Measurements from ENCODE around the gene GIT2. TPM values are rescaled to one million over a fixed set of nuclear protein-coding genes. Genes with fewer than 3 reads are reported as not detected.
A peak's percentile ranks its signal among the peaks of the same experiment; 100 is the strongest.

Gene GIT2
- total and polyA plus RNA-seq, 9 donors, result 17.4 to 58.8 (median 43.7) TPM

- DNase-seq, result no peak
- H3K27me3 ChIP-seq, result no peaks in the 10 kb centered on the region
- no peak overlapping the region for H3K4me3 ChIP-seq
- peaks cover 7% of the 10 kb centered on the region for H3K4me1 ChIP-seq (ENCODE audit: insufficient read depth)
- no peaks in the 10 kb centered on the region for H3K9me3 ChIP-seq
- intact Hi-C loops (cut with DNase I), result no loop called here
- no peaks in the 10 kb centered on the region for H3K36me3 ChIP-seq
- WGBS, 3 donors, result 84 to 88% (median 87%) methylated on average over 8 of the region's 8 CpGs
- TF ChIP-seq POLR2A (IDR thresholded peaks at IDR 0.05) (no peak), EP300 (IDR thresholded peaks at IDR 0.05) (no peak), CTCF (IDR thresholded peaks at IDR 0.05) (no peak)
- H3K27ac ChIP-seq, result no peak overlapping the region
Measured at GRCh38 chr12:110002676-110003515, 6.7 kb upstream of the GIT2 start.

GRCh38 chr12:110001596-110001995 lies 5.4 kb upstream of the GIT2 start:
- no peak for TF ChIP-seq POLR2A (IDR thresholded peaks at IDR 0.05)
- TF ChIP-seq CTCF (IDR thresholded peaks at IDR 0.05), result no peak
- TF ChIP-seq EP300 (IDR thresholded peaks at IDR 0.05), result no peak
- WGBS, 3 donors, result 62 to 86% (median 74%) methylated on average over 4 of the region's 4 CpGs
- Histone ChIP-seq H3K27ac (no peak overlapping the region), H3K36me3 (no peaks in the 10 kb centered on the region), H3K4me1 (ENCODE audit: insufficient read depth) (peaks cover 7% of the 10 kb centered on the region), H3K4me3 (no peak overlapping the region), H3K27me3 (no peaks in the 10 kb centered on the region), H3K9me3 (no peaks in the 10 kb centered on the region)
- intact Hi-C loops (cut with DNase I), result no loop called here
- no peak for DNase-seq

- Histone ChIP-seq H3K27ac (no peak overlapping the region), H3K4me1 (ENCODE audit: insufficient read depth) (peaks cover 7% of the 10 kb centered on the region), H3K4me3 (peak overlapping the region; percentile 71), H3K9me3 (no peaks in the 10 kb centered on the region), H3K36me3 (no peaks in the 10 kb centered on the region), H3K27me3 (no peaks in the 10 kb centered on the region)
- 3 to 4% (median 4%) methylated on average over 17 of the region's 17 CpGs for WGBS, 3 donors
- intact Hi-C loops (cut with DNase I), result loop anchor here in 2 of 4 donors (5.0 to 10.0 kb wide), 2 partner anchors 65 to 68 kb away; no protein-coding TSS in a partner anchor
- peak; percentile 25 to 66 (median 35) for DNase-seq
- no peak for TF ChIP-seq EP300 (IDR thresholded peaks at IDR 0.05)
- TF ChIP-seq POLR2A (IDR thresholded peaks at IDR 0.05), result no peak
- no peak for TF ChIP-seq CTCF (IDR thresholded peaks at IDR 0.05)
Measured at GRCh38 chr12:109999983-110000505, 3.9 kb upstream of the GIT2 start.

GRCh38 chr12:109999649-109999971 lies 3.4 kb upstream of the GIT2 start:
- no peak for TF ChIP-seq POLR2A (IDR thresholded peaks at IDR 0.05)
- TF ChIP-seq EP300 (IDR thresholded peaks at IDR 0.05), result no peak
- TF ChIP-seq CTCF (IDR thresholded peaks at IDR 0.05), result no peak
- Histone ChIP-seq H3K4me3 (peak overlapping the region; percentile 71), H3K36me3 (no peaks in the 10 kb centered on the region), H3K27ac (peak overlapping the region in 1 of 2 donors; percentile 74), H3K9me3 (no peaks in the 10 kb centered on the region), H3K27me3 (no peaks in the 10 kb centered on the region), H3K4me1 (ENCODE audit: insufficient read depth) (peaks cover 7% of the 10 kb centered on the region)
- peak in 2 of 5 donors; percentile 21 to 49 for DNase-seq
- WGBS, 3 donors, result 0 to 1% (median 1%) methylated on average over 22 to 27 of the region's 27 CpGs
- intact Hi-C loops (cut with DNase I), result loop anchor here in 2 of 4 donors (5.0 to 10.0 kb wide), 2 partner anchors 65 to 67 kb away; no protein-coding TSS in a partner anchor
